Activated naive CD8-positive, alpha-beta T cell treated with anti-CD3 and anti-CD28 coated beads for 36 hours (primary cell): ENCODE data around the gene TMED4. TPM values are rescaled to one million over a fixed set of nuclear protein-coding genes. Genes with fewer than 3 reads are reported as not detected.

Experiments used
- DNase-seq: peaks from one replicate; pipeline ENCODE4 v3.0.0; 2021
- H3K27ac Mint-ChIP-seq: one replicate; pipeline ENCODE4 v1.8.0; 2022; ENCODE audit warnings: mild to moderate bottlenecking, moderate library complexity, mixed read lengths
- H3K27me3 Mint-ChIP-seq: one replicate; pipeline ENCODE4 v1.8.0; 2022; ENCODE audit warnings: mild to moderate bottlenecking, mixed read lengths
- H3K36me3 Mint-ChIP-seq: one replicate; pipeline ENCODE4 v1.8.0; 2021; ENCODE audit warnings: mild to moderate bottlenecking, mixed read lengths
- H3K4me1 Mint-ChIP-seq: one replicate; pipeline ENCODE4 v1.8.0; 2021; ENCODE audit warnings: mixed read lengths
- H3K4me3 Mint-ChIP-seq: one replicate; pipeline ENCODE4 v1.8.0; 2022; ENCODE audit warnings: mild to moderate bottlenecking, moderate library complexity, mixed read lengths
- H3K9me3 Mint-ChIP-seq: one replicate; pipeline ENCODE4 v1.8.0; 2022; ENCODE audit warnings: mixed read lengths
- total RNA-seq, 2 experiments: library from RNA; stranded (reverse); gene quantifications; one replicate each; pipeline ENCODE4 v1.2.3, GENCODE V29; 2021

Gene TMED4
- total RNA-seq, 2 experiments from 2014 or later = 70.3 to 70.8 TPM

DNA sequence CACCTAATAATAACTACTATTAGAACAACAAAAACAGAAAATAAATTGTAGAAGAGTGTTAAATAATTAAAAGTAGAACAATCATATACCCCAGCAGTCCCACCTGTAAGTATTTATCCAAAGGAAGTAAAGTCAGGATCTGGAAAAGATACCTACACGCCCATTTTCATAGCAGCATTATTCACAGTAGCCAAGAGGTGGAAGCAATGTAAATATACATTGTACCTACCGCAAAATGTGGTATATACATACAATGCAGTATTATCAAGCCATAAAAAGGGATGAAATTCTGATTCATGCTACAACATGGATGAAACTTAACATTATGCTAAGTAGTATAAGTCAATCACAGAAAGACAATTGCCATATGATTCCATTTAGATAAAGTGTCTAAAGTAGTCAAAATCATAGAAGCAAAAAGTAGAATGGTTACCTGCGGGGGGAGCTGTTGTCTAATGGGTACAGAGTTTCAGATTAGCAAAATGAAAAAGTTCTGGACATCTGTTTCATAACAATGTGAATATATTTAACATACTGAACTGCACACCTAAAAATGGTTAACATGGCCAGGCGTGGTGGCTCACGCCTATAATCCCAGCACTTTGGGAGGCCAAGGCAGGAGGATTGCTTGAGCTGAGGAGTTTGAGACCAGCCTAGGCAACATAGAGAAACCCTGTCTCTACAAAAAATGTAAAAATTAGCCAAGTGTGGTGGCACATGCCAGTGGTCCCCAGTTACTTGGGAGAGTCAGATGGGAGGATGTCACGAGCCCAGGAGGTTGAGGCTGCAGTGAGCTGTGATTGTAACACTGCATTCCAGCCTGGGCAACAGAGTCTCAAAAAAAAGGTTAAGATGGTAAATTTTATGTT is 6.0 kb upstream of the TMED4 start:
- Mint-ChIP-seq H3K36me3 (no peaks in the 10 kb centered on the region), H3K9me3 (no peaks in the 10 kb centered on the region), H3K4me3 (no peak overlapping the region)

DNA sequence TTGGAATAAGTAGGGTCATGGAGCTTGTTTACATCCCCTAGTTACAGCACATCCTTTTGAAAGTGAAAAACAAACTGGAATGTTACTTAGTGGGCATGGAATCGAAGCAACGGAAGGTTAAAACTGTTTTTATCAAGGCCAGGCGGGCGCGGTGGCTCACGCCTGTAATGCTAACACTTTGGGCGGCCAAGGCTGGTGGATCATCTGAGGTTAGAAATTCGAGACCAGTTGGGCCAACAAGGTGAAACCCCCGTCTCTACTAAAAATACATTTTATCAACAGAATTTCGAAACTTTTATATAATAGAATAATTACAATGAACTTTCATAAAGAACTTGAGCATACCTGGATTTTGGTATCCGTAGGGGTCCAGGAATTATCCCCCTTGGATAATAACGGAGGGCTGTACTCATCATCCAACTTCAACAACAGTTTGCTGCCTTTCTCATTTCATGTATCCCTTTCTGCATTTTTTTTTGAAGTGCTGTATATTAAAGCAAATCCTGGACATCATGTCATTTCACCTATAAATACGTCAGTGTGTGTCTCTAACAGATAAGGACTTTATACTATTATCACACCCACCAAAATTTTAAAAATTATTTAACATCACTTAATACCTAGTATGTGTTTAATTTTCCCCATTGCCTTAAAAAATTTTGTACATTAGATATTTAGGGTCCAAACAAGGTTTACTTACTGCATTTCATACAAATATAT is 1.3 kb upstream of the TMED4 start:
- no peaks in the 10 kb centered on the region for H3K9me3 Mint-ChIP-seq

More for the DNA sequence above, 6.0 kb upstream of the TMED4 start:
- Mint-ChIP-seq H3K4me1 (peaks cover 3% of the 10 kb centered on the region), H3K27me3 (no peaks in the 10 kb centered on the region), H3K27ac (no peak overlapping the region)
- DNase-seq = peak; percentile 36

DNA sequence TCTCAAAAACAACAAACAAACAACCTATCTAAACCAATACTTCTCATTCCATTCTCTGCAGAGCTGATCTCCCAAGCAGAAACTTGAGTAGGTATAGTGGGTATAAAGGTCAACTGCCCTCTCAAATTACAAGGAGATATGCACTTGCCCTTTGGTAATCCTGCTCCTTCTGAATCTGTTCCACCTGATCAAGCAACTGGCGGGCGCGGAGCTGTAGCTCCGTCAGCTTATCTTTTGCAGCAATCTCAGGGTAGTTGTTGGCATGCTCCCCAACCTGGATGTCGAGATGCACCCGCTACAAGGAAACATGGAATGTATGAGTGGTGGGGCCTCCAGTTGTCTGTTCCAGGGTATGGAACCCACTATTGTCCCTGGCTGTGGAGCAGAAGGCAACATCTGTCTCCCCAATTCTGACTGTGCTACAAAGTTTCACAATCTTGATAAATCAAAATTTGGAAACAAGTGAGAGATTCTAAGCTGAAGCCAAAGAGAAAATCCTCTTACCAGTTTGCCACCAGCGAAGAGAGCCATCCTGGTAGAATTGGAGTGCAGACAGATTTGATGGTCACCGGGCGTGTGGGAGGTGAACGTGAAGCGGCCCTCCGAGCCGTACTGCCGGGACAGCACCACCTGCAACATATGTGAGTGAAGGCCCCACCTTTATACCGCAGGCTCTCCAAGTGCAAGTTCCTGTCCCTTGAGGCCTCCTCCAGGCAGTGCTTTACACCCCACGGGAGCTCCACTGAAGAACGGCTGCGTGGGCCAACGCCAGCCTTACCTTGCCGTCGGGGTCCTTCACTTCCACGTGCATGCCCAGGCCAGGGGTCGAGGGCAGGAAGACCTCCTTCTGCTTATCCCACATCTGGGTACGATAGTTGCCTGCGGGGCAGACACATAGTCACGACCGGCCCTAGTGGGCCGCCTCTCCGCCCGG is 819 bp downstream of the TMED4 start:
- peak overlapping the region; percentile 90 for H3K27ac Mint-ChIP-seq
- peak overlapping the region; percentile 92 for H3K4me3 Mint-ChIP-seq
- DNase-seq = peak; percentile 53
- H3K36me3 Mint-ChIP-seq = peaks cover 24% of the 10 kb centered on the region
- H3K9me3 Mint-ChIP-seq = no peaks in the 10 kb centered on the region
- H3K27me3 Mint-ChIP-seq = peaks cover 3% of the 10 kb centered on the region
- H3K4me1 Mint-ChIP-seq = peaks cover 30% of the 10 kb centered on the region

More for the DNA sequence above, 1.3 kb upstream of the TMED4 start:
- Mint-ChIP-seq H3K4me1 (peaks cover 27% of the 10 kb centered on the region), H3K27ac (peak overlapping the region; percentile 90), H3K27me3 (peaks cover 3% of the 10 kb centered on the region), H3K36me3 (peaks cover 22% of the 10 kb centered on the region), H3K4me3 (peak overlapping the region; percentile 92)
- DNase-seq = no peak

DNA sequence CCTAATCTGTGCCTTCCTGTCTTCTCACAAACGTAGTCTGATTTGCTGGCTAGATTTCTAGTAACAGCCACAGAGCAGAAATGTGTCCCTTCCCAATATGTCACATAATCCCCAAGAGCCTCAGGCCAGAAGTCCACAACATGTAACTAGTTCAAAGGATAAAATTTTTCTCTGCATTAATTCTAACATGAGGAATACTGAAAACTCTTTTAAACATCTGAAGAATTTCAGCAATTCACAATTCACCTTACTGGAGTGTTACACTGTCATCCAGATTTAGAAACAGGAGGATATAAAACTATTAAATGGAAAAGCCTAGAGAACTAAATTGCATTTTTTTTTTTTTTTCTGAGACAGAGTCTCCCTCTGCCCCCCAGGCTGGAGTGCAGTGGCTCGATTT is 5.8 kb downstream of the TMED4 start:
- Mint-ChIP-seq H3K27ac (peak overlapping the region; percentile 46), H3K27me3 (no peaks in the 10 kb centered on the region), H3K4me1 (peaks cover 47% of the 10 kb centered on the region), H3K9me3 (no peaks in the 10 kb centered on the region), H3K36me3 (peaks cover 53% of the 10 kb centered on the region), H3K4me3 (no peak overlapping the region)
- no peak for DNase-seq

DNA sequence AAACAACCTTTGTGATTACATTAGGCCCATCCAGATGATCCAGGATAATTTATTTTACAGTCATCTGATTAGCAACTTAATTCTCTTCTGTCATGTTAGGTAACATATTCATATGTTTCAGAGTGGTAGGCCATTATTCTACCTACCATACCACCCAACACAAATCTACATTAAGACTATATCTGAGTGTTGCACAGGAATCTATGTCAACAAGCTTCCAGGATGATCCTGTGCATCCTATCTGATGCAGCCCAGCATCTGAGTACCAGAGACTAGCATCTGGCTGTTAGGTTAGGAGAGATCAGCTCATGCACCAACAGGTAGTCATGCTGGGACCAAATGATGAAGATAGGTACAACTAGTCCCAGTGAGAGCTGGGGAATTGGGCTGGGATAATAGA is 7.0 kb downstream of the TMED4 start:
- Mint-ChIP-seq H3K4me3 (peak overlapping the region; percentile 89), H3K27me3 (no peaks in the 10 kb centered on the region), H3K36me3 (peaks cover 53% of the 10 kb centered on the region), H3K27ac (peak overlapping the region; percentile 96), H3K9me3 (no peaks in the 10 kb centered on the region), H3K4me1 (peaks cover 39% of the 10 kb centered on the region)
- no peak for DNase-seq

DNA sequence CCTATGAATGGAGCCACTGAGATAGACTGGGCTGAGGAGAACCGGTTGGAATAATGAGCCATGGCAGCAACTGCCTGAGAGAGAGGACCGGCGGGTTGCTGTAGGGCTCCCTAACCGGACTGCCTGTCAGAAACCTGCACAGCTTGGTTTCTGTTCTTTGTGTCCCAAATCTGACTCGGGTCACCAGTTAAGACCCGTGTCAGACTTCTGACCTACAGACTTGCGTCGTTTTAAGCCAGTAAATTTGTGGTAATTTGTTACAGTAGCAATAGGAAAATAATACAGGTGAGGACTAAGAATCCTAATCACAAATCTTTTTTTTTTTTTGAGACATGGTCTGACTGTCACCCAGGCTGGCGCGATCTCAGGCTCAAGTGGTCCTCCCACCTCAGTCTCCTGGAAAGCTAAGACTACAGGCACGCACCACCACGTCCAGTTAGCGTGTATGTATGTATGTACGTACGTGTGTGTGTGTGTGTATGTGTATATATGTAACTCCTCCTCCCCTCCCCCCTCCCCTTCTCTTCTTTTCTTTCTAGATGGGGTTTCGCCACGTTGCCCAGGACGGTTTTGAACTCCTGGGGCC is 7.7 kb downstream of the TMED4 start:
- Mint-ChIP-seq H3K9me3 (no peaks in the 10 kb centered on the region), H3K4me1 (peaks cover 39% of the 10 kb centered on the region), H3K36me3 (peaks cover 54% of the 10 kb centered on the region), H3K27me3 (no peaks in the 10 kb centered on the region), H3K4me3 (peak overlapping the region; percentile 89), H3K27ac (peak overlapping the region; percentile 96)
- no peak for DNase-seq

DNA sequence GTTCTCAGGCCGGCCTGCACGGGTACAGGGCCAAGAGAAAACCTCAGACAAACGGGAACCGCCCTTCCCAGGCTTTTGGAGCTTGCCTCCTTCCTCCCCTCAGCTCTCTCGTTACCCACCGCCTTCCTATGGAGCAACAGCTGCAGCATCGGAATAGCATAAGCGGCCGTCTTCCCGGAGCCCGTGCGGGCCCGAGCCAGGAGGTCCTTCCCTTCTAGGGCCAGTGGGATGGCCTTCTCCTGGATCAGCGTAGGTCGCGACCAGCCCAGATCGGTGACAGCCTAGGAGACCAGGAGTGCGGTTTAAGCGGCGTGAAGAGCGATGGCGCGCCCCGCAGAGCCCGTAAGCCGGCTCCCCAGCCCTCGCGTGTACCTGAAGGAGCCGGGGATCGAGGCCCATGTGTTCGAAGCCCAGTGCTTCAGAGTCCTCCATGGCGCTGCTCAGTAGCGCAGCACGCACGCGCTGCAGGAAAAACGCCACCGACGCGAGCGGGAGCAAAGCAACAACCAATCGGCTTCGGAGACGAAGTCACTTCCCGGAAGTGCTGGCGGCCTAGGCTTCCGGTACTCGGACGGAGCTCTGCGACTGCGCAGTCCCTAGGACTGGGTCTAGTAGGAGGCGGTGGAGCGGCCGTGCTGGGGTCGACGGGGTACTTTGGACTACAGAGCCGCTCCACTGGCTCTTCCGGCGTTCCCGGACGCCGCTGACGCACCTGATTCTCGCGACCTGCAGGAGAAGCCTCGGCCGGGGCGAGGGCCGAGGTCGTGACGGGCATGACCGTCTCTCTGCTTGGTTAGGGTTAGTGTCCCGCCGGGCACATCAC is 8.4 kb downstream of the TMED4 start, which contains the start of gene DDX56:
Gene DDX56, minus strand, starts transcription at position 445 of the 823 bp plus-strand sequence. Its CDS starts 13 bp downstream, at position 432.
- no peaks in the 10 kb centered on the region for H3K9me3 Mint-ChIP-seq
- H3K36me3 Mint-ChIP-seq = peaks cover 52% of the 10 kb centered on the region
- no peaks in the 10 kb centered on the region for H3K27me3 Mint-ChIP-seq
- peak within 1 kb of the TSS; percentile 96 for H3K27ac Mint-ChIP-seq
- peaks cover 42% of the 10 kb centered on the region for H3K4me1 Mint-ChIP-seq
- DNase-seq = peak; percentile 93
- H3K4me3 Mint-ChIP-seq = peak within 1 kb of the TSS; percentile 89

DNA sequence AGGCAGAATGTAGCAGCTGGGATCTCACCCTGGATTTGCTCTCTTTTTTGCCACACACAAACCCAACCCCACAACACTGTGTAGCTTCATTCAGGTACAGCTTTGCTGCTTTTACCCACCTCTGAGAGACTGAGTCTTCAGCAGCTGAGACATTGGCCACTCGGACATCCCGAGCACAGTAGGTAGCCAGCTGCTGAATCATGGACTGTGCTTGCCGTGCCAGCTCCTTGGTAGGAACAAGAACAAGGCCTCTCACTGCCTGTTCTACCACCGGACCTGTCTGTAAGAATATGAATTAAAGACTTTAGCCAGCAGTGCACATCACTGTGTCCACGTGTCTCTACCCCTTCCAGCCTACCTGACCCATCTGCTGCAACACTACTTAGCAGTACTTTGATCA is 9.3 kb downstream of the TMED4 start:
- peak overlapping the region; percentile 96 for H3K27ac Mint-ChIP-seq
- H3K4me3 Mint-ChIP-seq = peak overlapping the region; percentile 89
- peaks cover 51% of the 10 kb centered on the region for H3K36me3 Mint-ChIP-seq
- H3K4me1 Mint-ChIP-seq = peaks cover 36% of the 10 kb centered on the region
- H3K27me3 Mint-ChIP-seq = no peaks in the 10 kb centered on the region
- no peaks in the 10 kb centered on the region for H3K9me3 Mint-ChIP-seq
- no peak for DNase-seq

DNA sequence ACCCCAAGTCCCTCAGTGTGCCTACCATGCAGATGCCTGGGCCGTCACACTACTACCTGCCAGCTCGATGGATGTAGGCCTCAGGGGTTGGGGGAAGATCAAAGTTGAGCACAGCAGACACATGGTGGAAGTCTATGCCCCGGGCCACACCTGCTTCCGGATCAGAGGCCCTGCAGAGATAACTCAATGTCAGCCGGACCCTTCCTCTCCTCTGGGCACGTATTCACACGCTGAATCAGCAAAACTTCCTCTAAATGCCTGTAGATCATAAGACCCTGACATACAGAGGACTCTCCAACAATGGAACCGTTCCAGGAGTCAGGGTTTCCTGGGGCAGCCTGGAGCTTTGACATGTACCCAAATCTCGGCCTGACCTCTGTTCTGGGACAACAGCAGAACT is 12.1 kb downstream of the TMED4 start:
- DNase-seq = no peak
- no peaks in the 10 kb centered on the region for H3K9me3 Mint-ChIP-seq
- H3K4me1 Mint-ChIP-seq = peaks cover 42% of the 10 kb centered on the region
- H3K4me3 Mint-ChIP-seq = no peak overlapping the region
- H3K27ac Mint-ChIP-seq = peak overlapping the region; percentile 25
- H3K36me3 Mint-ChIP-seq = peaks cover 61% of the 10 kb centered on the region
- H3K27me3 Mint-ChIP-seq = no peaks in the 10 kb centered on the region

DNA sequence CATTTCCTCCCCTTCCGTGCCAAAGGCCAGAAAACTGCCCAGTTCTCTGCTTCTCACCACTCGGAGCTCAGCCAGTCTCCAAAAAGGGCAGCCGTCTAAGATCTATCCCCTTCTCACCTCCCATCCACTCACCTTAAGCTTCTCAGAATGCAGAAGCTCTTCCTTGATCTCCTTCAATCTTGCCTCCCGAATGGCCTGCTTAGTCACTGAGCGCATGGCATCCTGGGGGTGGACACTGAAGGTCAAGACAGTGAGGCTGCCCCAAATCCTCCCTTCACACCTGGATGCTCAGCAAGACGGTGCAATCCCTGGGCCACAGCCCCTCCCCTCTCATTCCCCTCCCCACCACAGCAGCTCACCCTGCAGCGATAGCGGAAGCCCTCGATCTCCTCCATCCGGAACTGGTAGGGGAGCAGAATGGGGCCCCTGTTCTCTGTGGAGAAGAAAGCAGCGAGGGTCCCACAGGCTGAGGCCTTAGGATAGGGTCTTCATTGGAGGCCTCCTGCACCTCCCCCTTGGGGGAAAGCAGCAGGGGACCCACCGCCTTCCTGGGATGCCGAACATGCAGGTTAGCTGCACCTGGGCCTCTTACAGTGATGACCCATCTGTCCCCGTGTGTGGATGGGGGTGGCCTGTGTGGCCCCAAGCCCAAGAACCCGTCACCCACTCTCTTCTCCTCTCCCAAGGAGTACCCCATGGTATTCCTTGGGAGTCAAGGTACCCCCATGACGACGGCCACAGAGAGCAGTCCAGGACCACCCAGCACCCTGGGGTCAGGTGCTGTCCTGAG is 13.1 kb downstream of the TMED4 start:
- Mint-ChIP-seq H3K9me3 (no peaks in the 10 kb centered on the region), H3K4me1 (peaks cover 41% of the 10 kb centered on the region), H3K4me3 (no peak overlapping the region), H3K27me3 (no peaks in the 10 kb centered on the region), H3K36me3 (peaks cover 64% of the 10 kb centered on the region), H3K27ac (peak overlapping the region; percentile 18)
- no peak for DNase-seq

DNA sequence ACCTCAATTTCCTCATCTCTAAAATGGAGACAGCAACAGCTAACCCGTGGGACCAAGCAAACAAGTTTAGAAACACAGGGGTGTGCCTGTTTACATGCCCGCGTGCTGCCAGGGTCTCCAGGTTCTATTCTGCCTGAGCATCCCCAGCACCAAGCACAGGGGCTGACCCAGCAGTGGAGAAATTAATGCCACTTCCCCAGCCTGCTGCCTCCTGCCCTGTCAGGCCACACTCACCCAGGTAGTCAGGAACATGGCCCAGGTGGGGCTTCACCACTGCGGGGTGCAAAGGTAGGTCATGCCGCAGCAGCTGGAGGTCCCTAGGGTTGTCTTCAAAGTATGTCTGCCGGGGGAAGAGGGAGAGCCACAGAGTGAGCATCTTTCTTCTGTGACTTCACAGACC is 14.1 kb downstream of the TMED4 start:
- Mint-ChIP-seq H3K36me3 (peaks cover 58% of the 10 kb centered on the region), H3K27me3 (no peaks in the 10 kb centered on the region), H3K4me1 (peaks cover 42% of the 10 kb centered on the region), H3K27ac (peak overlapping the region; percentile 3), H3K4me3 (no peak overlapping the region), H3K9me3 (no peaks in the 10 kb centered on the region)
- DNase-seq = no peak

DNA sequence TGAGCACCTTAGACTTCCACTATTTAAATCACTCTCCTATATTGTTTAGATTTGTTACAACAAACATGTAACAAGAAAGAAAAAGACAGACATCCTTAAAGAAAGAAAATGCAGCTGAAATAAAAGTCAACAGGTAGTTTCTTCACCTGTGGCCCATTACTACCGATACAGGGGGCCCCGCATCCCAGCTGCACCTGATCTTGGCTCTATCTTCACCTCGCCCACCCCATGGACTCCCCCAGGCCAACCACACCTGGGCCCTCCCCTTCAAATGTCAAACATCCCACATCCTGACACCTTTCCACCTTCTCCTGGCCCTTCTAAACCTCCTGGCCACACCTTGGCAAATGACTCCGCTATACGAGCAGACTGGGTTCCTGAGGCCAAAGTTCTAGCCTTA is 15.4 kb downstream of the TMED4 start:
- H3K4me1 Mint-ChIP-seq = peaks cover 32% of the 10 kb centered on the region
- no peak overlapping the region for H3K27ac Mint-ChIP-seq
- no peaks in the 10 kb centered on the region for H3K9me3 Mint-ChIP-seq
- H3K4me3 Mint-ChIP-seq = no peak overlapping the region
- no peaks in the 10 kb centered on the region for H3K27me3 Mint-ChIP-seq
- no peak for DNase-seq
- peaks cover 49% of the 10 kb centered on the region for H3K36me3 Mint-ChIP-seq
